ENCODE results near the gene CACNA2D3.

Gene CACNA2D3

GRCh38 chr3:54578417-54578816, 456.1 kb downstream of the CACNA2D3 start:
- H3K9ac ChIP-seq (ENCODE audit: low read depth, low read length): no peak overlapping the region
- H3K27me3 ChIP-seq (ENCODE audit: control insufficient read depth, insufficient read depth, low read length): no peaks in the 10 kb centered on the region
- H3K4me3 ChIP-seq (ENCODE audit: low read depth, low read length): no peak overlapping the region
- no peaks in the 10 kb centered on the region for H3K36me3 ChIP-seq (ENCODE audit: control insufficient read depth, insufficient read depth, low read length)
- no peaks in the 10 kb centered on the region for H3K9me3 ChIP-seq (ENCODE audit: control insufficient read depth, insufficient read depth, low read length)
- H3K4me1 ChIP-seq (ENCODE audit: control insufficient read depth, insufficient read depth, low read length): no peaks in the 10 kb centered on the region

- no peaks in the 10 kb centered on the region for H3K27me3 ChIP-seq (ENCODE audit: control insufficient read depth, insufficient read depth, low read length)
- no peaks in the 10 kb centered on the region for H3K9me3 ChIP-seq (ENCODE audit: control insufficient read depth, insufficient read depth, low read length)
- H3K4me1 ChIP-seq (ENCODE audit: control insufficient read depth, insufficient read depth, low read length): no peaks in the 10 kb centered on the region
- no peak overlapping the region for H3K9ac ChIP-seq (ENCODE audit: low read depth, low read length)
- H3K36me3 ChIP-seq (ENCODE audit: control insufficient read depth, insufficient read depth, low read length): no peaks in the 10 kb centered on the region
- no peak overlapping the region for H3K4me3 ChIP-seq (ENCODE audit: low read depth, low read length)
Observed at GRCh38 chr3:54580453-54580852, 458.1 kb downstream of the CACNA2D3 start.

GRCh38 chr3:54582424-54582823, 460.1 kb downstream of the CACNA2D3 start:
- Histone ChIP-seq H3K36me3 (ENCODE audit: control insufficient read depth, insufficient read depth, low read length) (no peaks in the 10 kb centered on the region), H3K9ac (ENCODE audit: low read depth, low read length) (no peak overlapping the region)

GRCh38 chr3:54591157-54591556, 468.8 kb downstream of the CACNA2D3 start:
- no peaks in the 10 kb centered on the region for H3K4me1 ChIP-seq (ENCODE audit: control insufficient read depth, insufficient read depth, low read length)
- no peak overlapping the region for H3K4me3 ChIP-seq (ENCODE audit: low read depth, low read length)
- H3K9me3 ChIP-seq (ENCODE audit: control insufficient read depth, insufficient read depth, low read length): no peaks in the 10 kb centered on the region
- no peaks in the 10 kb centered on the region for H3K27me3 ChIP-seq (ENCODE audit: control insufficient read depth, insufficient read depth, low read length)
- H3K9ac ChIP-seq (ENCODE audit: low read depth, low read length): no peak overlapping the region
- H3K36me3 ChIP-seq (ENCODE audit: control insufficient read depth, insufficient read depth, low read length): no peaks in the 10 kb centered on the region

More at GRCh38 chr3:54582424-54582823, 460.1 kb downstream of the CACNA2D3 start:
- Histone ChIP-seq H3K9me3 (ENCODE audit: control insufficient read depth, insufficient read depth, low read length) (no peaks in the 10 kb centered on the region), H3K4me1 (ENCODE audit: control insufficient read depth, insufficient read depth, low read length) (no peaks in the 10 kb centered on the region), H3K4me3 (ENCODE audit: low read depth, low read length) (no peak overlapping the region), H3K27me3 (ENCODE audit: control insufficient read depth, insufficient read depth, low read length) (no peaks in the 10 kb centered on the region)

- H3K9me3 ChIP-seq (ENCODE audit: control insufficient read depth, insufficient read depth, low read length): no peaks in the 10 kb centered on the region
Observed at GRCh38 chr3:54593653-54594052, 471.3 kb downstream of the CACNA2D3 start.

GRCh38 chr3:54596087-54596486, 473.7 kb downstream of the CACNA2D3 start:
- peaks cover 11% of the 10 kb centered on the region for H3K4me1 ChIP-seq (ENCODE audit: control insufficient read depth, insufficient read depth, low read length)
- H3K36me3 ChIP-seq (ENCODE audit: control insufficient read depth, insufficient read depth, low read length): no peaks in the 10 kb centered on the region
- no peaks in the 10 kb centered on the region for H3K9me3 ChIP-seq (ENCODE audit: control insufficient read depth, insufficient read depth, low read length)
- no peaks in the 10 kb centered on the region for H3K27me3 ChIP-seq (ENCODE audit: control insufficient read depth, insufficient read depth, low read length)
- no peak overlapping the region for H3K9ac ChIP-seq (ENCODE audit: low read depth, low read length)
- H3K4me3 ChIP-seq (ENCODE audit: low read depth, low read length): no peak overlapping the region

More at GRCh38 chr3:54593653-54594052, 471.3 kb downstream of the CACNA2D3 start:
- H3K36me3 ChIP-seq (ENCODE audit: control insufficient read depth, insufficient read depth, low read length): no peaks in the 10 kb centered on the region
- no peak overlapping the region for H3K4me3 ChIP-seq (ENCODE audit: low read depth, low read length)
- no peaks in the 10 kb centered on the region for H3K27me3 ChIP-seq (ENCODE audit: control insufficient read depth, insufficient read depth, low read length)
- H3K9ac ChIP-seq (ENCODE audit: low read depth, low read length): no peak overlapping the region
- no peaks in the 10 kb centered on the region for H3K4me1 ChIP-seq (ENCODE audit: control insufficient read depth, insufficient read depth, low read length)

- no peaks in the 10 kb centered on the region for H3K27me3 ChIP-seq (ENCODE audit: control insufficient read depth, insufficient read depth, low read length)
- no peak overlapping the region for H3K4me3 ChIP-seq (ENCODE audit: low read depth, low read length)
Observed at GRCh38 chr3:54599716-54600115, 477.4 kb downstream of the CACNA2D3 start.

GRCh38 chr3:54600441-54601204, 478.3 kb downstream of the CACNA2D3 start:
- no peaks in the 10 kb centered on the region for H3K36me3 ChIP-seq (ENCODE audit: control insufficient read depth, insufficient read depth, low read length)
- no peaks in the 10 kb centered on the region for H3K27me3 ChIP-seq (ENCODE audit: control insufficient read depth, insufficient read depth, low read length)
- H3K4me1 ChIP-seq (ENCODE audit: control insufficient read depth, insufficient read depth, low read length): peaks cover 11% of the 10 kb centered on the region
- no peak overlapping the region for H3K4me3 ChIP-seq (ENCODE audit: low read depth, low read length)
- H3K9me3 ChIP-seq (ENCODE audit: control insufficient read depth, insufficient read depth, low read length): no peaks in the 10 kb centered on the region
- no peak overlapping the region for H3K9ac ChIP-seq (ENCODE audit: low read depth, low read length)

More at GRCh38 chr3:54599716-54600115, 477.4 kb downstream of the CACNA2D3 start:
- H3K36me3 ChIP-seq (ENCODE audit: control insufficient read depth, insufficient read depth, low read length): no peaks in the 10 kb centered on the region
- H3K4me1 ChIP-seq (ENCODE audit: control insufficient read depth, insufficient read depth, low read length): peaks cover 11% of the 10 kb centered on the region
- no peaks in the 10 kb centered on the region for H3K9me3 ChIP-seq (ENCODE audit: control insufficient read depth, insufficient read depth, low read length)
- H3K9ac ChIP-seq (ENCODE audit: low read depth, low read length): no peak overlapping the region

- Histone ChIP-seq H3K9ac (ENCODE audit: low read depth, low read length) (no peak overlapping the region), H3K4me1 (ENCODE audit: control insufficient read depth, insufficient read depth, low read length) (peaks cover 10% of the 10 kb centered on the region), H3K36me3 (ENCODE audit: control insufficient read depth, insufficient read depth, low read length) (no peaks in the 10 kb centered on the region), H3K9me3 (ENCODE audit: control insufficient read depth, insufficient read depth, low read length) (no peaks in the 10 kb centered on the region), H3K27me3 (ENCODE audit: control insufficient read depth, insufficient read depth, low read length) (no peaks in the 10 kb centered on the region), H3K4me3 (ENCODE audit: low read depth, low read length) (no peak overlapping the region)
Observed at GRCh38 chr3:54604495-54604894, 482.1 kb downstream of the CACNA2D3 start.

- Histone ChIP-seq H3K36me3 (ENCODE audit: control insufficient read depth, insufficient read depth, low read length) (no peaks in the 10 kb centered on the region), H3K9me3 (ENCODE audit: control insufficient read depth, insufficient read depth, low read length) (no peaks in the 10 kb centered on the region), H3K9ac (ENCODE audit: low read depth, low read length) (no peak overlapping the region), H3K27me3 (ENCODE audit: control insufficient read depth, insufficient read depth, low read length) (no peaks in the 10 kb centered on the region), H3K4me1 (ENCODE audit: control insufficient read depth, insufficient read depth, low read length) (no peaks in the 10 kb centered on the region), H3K4me3 (ENCODE audit: low read depth, low read length) (no peak overlapping the region)
Observed at GRCh38 chr3:54608041-54608440, 485.7 kb downstream of the CACNA2D3 start.

- H3K9me3 ChIP-seq (ENCODE audit: control insufficient read depth, insufficient read depth, low read length): no peaks in the 10 kb centered on the region
- H3K4me3 ChIP-seq (ENCODE audit: low read depth, low read length): no peak overlapping the region
- no peaks in the 10 kb centered on the region for H3K27me3 ChIP-seq (ENCODE audit: control insufficient read depth, insufficient read depth, low read length)
- H3K4me1 ChIP-seq (ENCODE audit: control insufficient read depth, insufficient read depth, low read length): no peaks in the 10 kb centered on the region
- no peaks in the 10 kb centered on the region for H3K36me3 ChIP-seq (ENCODE audit: control insufficient read depth, insufficient read depth, low read length)
- no peak overlapping the region for H3K9ac ChIP-seq (ENCODE audit: low read depth, low read length)
Observed at GRCh38 chr3:54619053-54619452, 496.7 kb downstream of the CACNA2D3 start.

- Histone ChIP-seq H3K9me3 (ENCODE audit: control insufficient read depth, insufficient read depth, low read length) (no peaks in the 10 kb centered on the region), H3K36me3 (ENCODE audit: control insufficient read depth, insufficient read depth, low read length) (no peaks in the 10 kb centered on the region), H3K4me3 (ENCODE audit: low read depth, low read length) (no peak overlapping the region), H3K27me3 (ENCODE audit: control insufficient read depth, insufficient read depth, low read length) (no peaks in the 10 kb centered on the region), H3K9ac (ENCODE audit: low read depth, low read length) (no peak overlapping the region), H3K4me1 (ENCODE audit: control insufficient read depth, insufficient read depth, low read length) (no peaks in the 10 kb centered on the region)
Observed at GRCh38 chr3:54619531-54619930, 497.2 kb downstream of the CACNA2D3 start.

Measured in iPS-15b (cell line).